SK-N-SH treated with all-trans-retinoic acid at 6 μM for 48 hours (cell line): ENCODE measurements around the gene NRN1L.

ENCODE experiments used
- ATAC-seq: fragments of 200-7000 bp; cut with Tn5 transposase; 3 replicates; pipeline ENCODE4 v1.9.1; 2020; ENCODE audit warnings: mild to moderate bottlenecking, moderate library complexity
- BACH2 ChIP-seq: fragments of 250-450 bp; sonication (Bioruptor Pico); IDR thresholded peaks from 2 replicates; pipeline ENCODE4 v1.9.0; 2021; ENCODE audit warnings: mild to moderate bottlenecking, borderline replicate concordance
- CSDC2 ChIP-seq: fragments of 250-450 bp; sonication (Bioruptor Pico); IDR thresholded peaks from 2 replicates; pipeline ENCODE4 v1.5.0; 2020; ENCODE audit warnings: mild to moderate bottlenecking, moderate library complexity
- ESRRG ChIP-seq: fragments of 250-450 bp; sonication (Bioruptor Pico); IDR thresholded peaks from 2 replicates; pipeline ENCODE4 v1.6.1; 2021; ENCODE audit warnings: mild to moderate bottlenecking
- GLIS3 ChIP-seq: fragments of 250-450 bp; sonication (Bioruptor Pico); IDR thresholded peaks from 2 replicates; pipeline ENCODE4 v1.5.0; 2020; ENCODE audit warnings: mild to moderate bottlenecking, moderate library complexity
- ISL1 ChIP-seq: fragments of 250-450 bp; sonication (Bioruptor Pico); IDR thresholded peaks from 2 replicates; pipeline ENCODE4 v2.1.2; 2022; ENCODE audit warnings: mild to moderate bottlenecking, moderate library complexity
- OSR1 ChIP-seq: fragments of 250-450 bp; sonication (Bioruptor Pico); IDR thresholded peaks from 2 replicates; pipeline ENCODE4 v1.8.0; 2022; ENCODE audit warnings: moderate library complexity, mild to moderate bottlenecking, inconsistent platforms
- POU6F1 ChIP-seq: fragments of 250-450 bp; sonication (Bioruptor Pico); IDR thresholded peaks from 2 replicates; pipeline ENCODE4 v1.8.0; 2021; ENCODE audit warnings: low read depth, mild to moderate bottlenecking, moderate library complexity, borderline replicate concordance
- RARB ChIP-seq: fragments of 250-450 bp; sonication (Bioruptor Pico); IDR thresholded peaks from 2 replicates; pipeline ENCODE4 v1.8.0; 2021; ENCODE audit warnings: mild to moderate bottlenecking, moderate library complexity
- SNAI2 ChIP-seq: fragments of 250-450 bp; sonication (Bioruptor Pico); IDR thresholded peaks from 2 replicates; pipeline ENCODE4 v1.5.0; 2020; ENCODE audit warnings: mild to moderate bottlenecking, moderate library complexity
- TOX ChIP-seq: fragments of 250-450 bp; sonication (Bioruptor Pico); IDR thresholded peaks from 2 replicates; pipeline ENCODE4 v1.8.0; 2021; ENCODE audit warnings: mild to moderate bottlenecking, moderate library complexity, borderline replicate concordance
- TSHZ2 ChIP-seq: fragments of 250-450 bp; sonication (Bioruptor Pico); IDR thresholded peaks from 2 replicates; pipeline ENCODE4 v1.5.0; 2020; ENCODE audit warnings: mild to moderate bottlenecking, moderate library complexity
- ZC3H10 ChIP-seq: fragments of 250-450 bp; sonication (Bioruptor Pico); IDR thresholded peaks from 2 replicates; pipeline ENCODE4 v1.5.1; 2021; ENCODE audit warnings: mild to moderate bottlenecking, moderate library complexity
- ZFP3 ChIP-seq: fragments of 250-450 bp; sonication (Bioruptor Pico); IDR thresholded peaks from 2 replicates; pipeline ENCODE4 v1.5.0; 2020; ENCODE audit warnings: mild to moderate bottlenecking, moderate library complexity
- ZNF70 ChIP-seq: fragments of 450-650 bp; formaldehyde crosslinking; IDR thresholded peaks from 2 replicates; pipeline ENCODE4 v1.5.0; 2020; ENCODE audit warnings: mild to moderate bottlenecking, moderate library complexity
- ZNF8 ChIP-seq: fragments of 450-650 bp; formaldehyde crosslinking; IDR thresholded peaks from 2 replicates; pipeline ENCODE4 v1.5.0; 2020; ENCODE audit warnings: mild to moderate bottlenecking, moderate library complexity
- TF ChIP-seq, protein P1 (sequence below): fragments of 250-450 bp; sonication (Bioruptor Pico); IDR thresholded peaks from 2 replicates; pipeline ENCODE4 v1.8.0; 2020; ENCODE audit warnings: mild to moderate bottlenecking, moderate library complexity, borderline replicate concordance
- TF ChIP-seq, protein P2 (sequence below): fragments of 250-450 bp; sonication (Bioruptor Pico); IDR thresholded peaks from 2 replicates; pipeline ENCODE4 v1.5.1; 2021; ENCODE audit warnings: mild to moderate bottlenecking, moderate library complexity

NRN1L gene

DNA sequence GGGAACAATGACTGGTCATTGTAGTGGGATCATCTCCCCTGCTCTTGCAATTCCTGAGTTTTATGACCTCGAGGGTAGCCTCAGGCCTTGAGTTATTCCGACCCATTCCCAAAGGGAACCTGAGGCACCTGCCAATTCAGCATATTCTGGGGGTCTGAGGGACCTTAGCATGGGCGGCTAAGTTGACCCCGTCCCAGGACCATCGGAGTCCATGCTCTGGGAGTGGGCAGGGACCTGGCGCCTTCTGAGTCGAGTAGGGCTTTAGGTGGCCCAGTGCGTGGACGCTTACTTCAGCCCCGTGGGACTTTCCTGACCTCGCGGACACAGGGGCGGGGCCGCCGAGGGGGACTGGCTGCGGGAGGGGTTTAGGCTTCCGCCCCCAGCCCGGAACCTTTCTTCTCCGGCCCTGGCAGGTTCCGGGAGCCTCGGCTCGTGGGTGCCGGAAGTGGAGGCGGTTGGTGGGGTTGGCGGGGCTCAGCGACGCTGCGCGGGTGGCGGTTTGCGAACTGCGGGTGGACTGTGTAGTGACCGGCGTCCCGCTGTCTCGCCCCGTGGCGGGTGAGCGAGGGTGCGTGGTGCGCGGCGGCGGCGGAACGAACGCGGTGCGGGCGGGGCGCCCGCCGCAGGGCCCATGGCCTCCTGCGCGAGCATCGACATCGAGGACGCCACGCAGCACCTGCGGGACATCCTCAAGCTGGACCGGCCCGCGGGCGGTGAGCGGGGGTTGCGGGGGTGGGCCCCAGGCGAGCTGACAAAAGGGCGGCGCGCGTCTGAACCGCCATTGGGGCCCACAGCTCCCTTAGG is 11.9 kb upstream of the NRN1L start, which contains the start of gene EDC4:
TSS of gene EDC4 (plus strand) at position 422 of the 804 bp plus-strand sequence. CDS start at position 632, 210 bp downstream.
- ATAC-seq, result peak; percentile 92
- 0 out of 2 replicates have a peak, but pooled peaks have one; percentile 20 for TF ChIP-seq ZC3H10 (CRISPR knock-in tag)
- TF ChIP-seq ZNF8 (CRISPR knock-in tag), result no peak
- peak; percentile 41; the same call in 1 of the 2 replicates for TF ChIP-seq RARB (CRISPR knock-in tag)
- TF ChIP-seq BACH2 (CRISPR knock-in tag), result no peak
- TF ChIP-seq, protein P1, sequence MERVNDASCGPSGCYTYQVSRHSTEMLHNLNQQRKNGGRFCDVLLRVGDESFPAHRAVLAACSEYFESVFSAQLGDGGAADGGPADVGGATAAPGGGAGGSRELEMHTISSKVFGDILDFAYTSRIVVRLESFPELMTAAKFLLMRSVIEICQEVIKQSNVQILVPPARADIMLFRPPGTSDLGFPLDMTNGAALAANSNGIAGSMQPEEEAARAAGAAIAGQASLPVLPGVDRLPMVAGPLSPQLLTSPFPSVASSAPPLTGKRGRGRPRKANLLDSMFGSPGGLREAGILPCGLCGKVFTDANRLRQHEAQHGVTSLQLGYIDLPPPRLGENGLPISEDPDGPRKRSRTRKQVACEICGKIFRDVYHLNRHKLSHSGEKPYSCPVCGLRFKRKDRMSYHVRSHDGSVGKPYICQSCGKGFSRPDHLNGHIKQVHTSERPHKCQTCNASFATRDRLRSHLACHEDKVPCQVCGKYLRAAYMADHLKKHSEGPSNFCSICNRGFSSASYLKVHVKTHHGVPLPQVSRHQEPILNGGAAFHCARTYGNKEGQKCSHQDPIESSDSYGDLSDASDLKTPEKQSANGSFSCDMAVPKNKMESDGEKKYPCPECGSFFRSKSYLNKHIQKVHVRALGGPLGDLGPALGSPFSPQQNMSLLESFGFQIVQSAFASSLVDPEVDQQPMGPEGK (CRISPR knock-in tag), result peak; percentile 94
- TF ChIP-seq OSR1, result no peak
- no peak for TF ChIP-seq ISL1 (CRISPR knock-in tag)
- peak; percentile 65; the same call in 1 of the 2 replicates for TF ChIP-seq ESRRG
- peak; percentile 65 for TF ChIP-seq TOX (CRISPR knock-in tag)
- no peak for TF ChIP-seq POU6F1
- TF ChIP-seq GLIS3 (CRISPR knock-in tag), result no peak; the same call in 1 of the 2 replicates
- TF ChIP-seq, protein P2, sequence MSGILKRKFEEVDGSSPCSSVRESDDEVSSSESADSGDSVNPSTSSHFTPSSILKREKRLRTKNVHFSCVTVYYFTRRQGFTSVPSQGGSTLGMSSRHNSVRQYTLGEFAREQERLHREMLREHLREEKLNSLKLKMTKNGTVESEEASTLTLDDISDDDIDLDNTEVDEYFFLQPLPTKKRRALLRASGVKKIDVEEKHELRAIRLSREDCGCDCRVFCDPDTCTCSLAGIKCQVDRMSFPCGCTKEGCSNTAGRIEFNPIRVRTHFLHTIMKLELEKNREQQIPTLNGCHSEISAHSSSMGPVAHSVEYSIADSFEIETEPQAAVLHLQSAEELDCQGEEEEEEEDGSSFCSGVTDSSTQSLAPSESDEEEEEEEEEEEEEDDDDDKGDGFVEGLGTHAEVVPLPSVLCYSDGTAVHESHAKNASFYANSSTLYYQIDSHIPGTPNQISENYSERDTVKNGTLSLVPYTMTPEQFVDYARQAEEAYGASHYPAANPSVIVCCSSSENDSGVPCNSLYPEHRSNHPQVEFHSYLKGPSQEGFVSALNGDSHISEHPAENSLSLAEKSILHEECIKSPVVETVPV (CRISPR knock-in tag), result peak; percentile 36; the same call in 1 of the 2 replicates
- no peak for TF ChIP-seq ZNF70 (CRISPR knock-in tag)
- TF ChIP-seq SNAI2 (CRISPR knock-in tag), result 0 out of 2 replicates have a peak, but pooled peaks have one; percentile 11
- 0 out of 2 replicates have a peak, but pooled peaks have one; percentile 17 for TF ChIP-seq ZFP3 (CRISPR knock-in tag)

GRCh38 chr16:67873435-67874370 is 11.0 kb upstream of the NRN1L start:
- ATAC-seq, result peak; percentile 42
- TF ChIP-seq RARB (CRISPR knock-in tag) (no peak), POU6F1 (no peak), CSDC2 (CRISPR knock-in tag) (no peak), TOX (CRISPR knock-in tag) (no peak), ZC3H10 (CRISPR knock-in tag) (no peak), OSR1 (no peak), TSHZ2 (CRISPR knock-in tag) (no peak), ZFP3 (CRISPR knock-in tag) (no peak)
- TF ChIP-seq, protein P1 (CRISPR knock-in tag), result no peak
- TF ChIP-seq, protein P2 (CRISPR knock-in tag), result no peak
